Mesothelial cell of epicardium (in vitro differentiated cells): ENCODE data around the gene ARHGDIA. TPM values are rescaled to one million over a fixed set of nuclear protein-coding genes. Genes with fewer than 3 reads are reported as not detected.

ENCODE experiments used
- DNase-seq, 2 experiments: peaks; one replicate each; pipeline ENCODE4 v3.0.0; 2021; ENCODE audit warnings: low spot score in 2 of 2; ENCODE audit not compliant: unreplicated experiment in 2 of 2
- H3K27ac Mint-ChIP-seq: 2 replicates; pipeline ENCODE4 v1.8.0; 2021; ENCODE audit warnings: mixed read lengths
- H3K27me3 Mint-ChIP-seq: 2 replicates; pipeline ENCODE4 v1.8.0; 2021; ENCODE audit warnings: low read depth, mixed read lengths
- H3K36me3 Mint-ChIP-seq: 2 replicates; pipeline ENCODE4 v1.8.0; 2021; ENCODE audit warnings: mixed read lengths
- H3K4me1 Mint-ChIP-seq: 2 replicates; pipeline ENCODE4 v1.8.0; 2021; ENCODE audit warnings: mixed read lengths
- H3K4me3 Mint-ChIP-seq: 2 replicates; pipeline ENCODE4 v1.8.0; 2021; ENCODE audit warnings: mild to moderate bottlenecking, moderate library complexity, mixed read lengths
- H3K9me3 Mint-ChIP-seq: 2 replicates; pipeline ENCODE4 v1.8.0; 2021; ENCODE audit warnings: mixed read lengths
- CTCF ChIP-seq: fragments of 200-600 bp; sonication (generic); IDR thresholded peaks from one replicate; pipeline ENCODE4 v1.5.0; 2021; ENCODE audit warnings: antibody characterized with exemption; ENCODE audit not compliant: unreplicated experiment
- total RNA-seq: library from RNA; stranded (reverse); gene quantifications from 3 replicates; pipeline ENCODE4 v1.2.1, GENCODE V29; 2021

The ARHGDIA gene
- total RNA-seq, 1 donor from 2014 or later = 258 TPM

GRCh38 chr17:81823820-81824550, 47.2 kb downstream of the ARHGDIA start:
- no peak overlapping the region for H3K4me3 Mint-ChIP-seq
- peaks cover 2% of the 10 kb centered on the region for H3K36me3 Mint-ChIP-seq
- no peak for DNase-seq
- peaks cover 2% of the 10 kb centered on the region for H3K27me3 Mint-ChIP-seq
- TF ChIP-seq CTCF = no peak
- H3K9me3 Mint-ChIP-seq = no peaks in the 10 kb centered on the region
- no peak overlapping the region for H3K27ac Mint-ChIP-seq
- H3K4me1 Mint-ChIP-seq = no peaks in the 10 kb centered on the region

DNA sequence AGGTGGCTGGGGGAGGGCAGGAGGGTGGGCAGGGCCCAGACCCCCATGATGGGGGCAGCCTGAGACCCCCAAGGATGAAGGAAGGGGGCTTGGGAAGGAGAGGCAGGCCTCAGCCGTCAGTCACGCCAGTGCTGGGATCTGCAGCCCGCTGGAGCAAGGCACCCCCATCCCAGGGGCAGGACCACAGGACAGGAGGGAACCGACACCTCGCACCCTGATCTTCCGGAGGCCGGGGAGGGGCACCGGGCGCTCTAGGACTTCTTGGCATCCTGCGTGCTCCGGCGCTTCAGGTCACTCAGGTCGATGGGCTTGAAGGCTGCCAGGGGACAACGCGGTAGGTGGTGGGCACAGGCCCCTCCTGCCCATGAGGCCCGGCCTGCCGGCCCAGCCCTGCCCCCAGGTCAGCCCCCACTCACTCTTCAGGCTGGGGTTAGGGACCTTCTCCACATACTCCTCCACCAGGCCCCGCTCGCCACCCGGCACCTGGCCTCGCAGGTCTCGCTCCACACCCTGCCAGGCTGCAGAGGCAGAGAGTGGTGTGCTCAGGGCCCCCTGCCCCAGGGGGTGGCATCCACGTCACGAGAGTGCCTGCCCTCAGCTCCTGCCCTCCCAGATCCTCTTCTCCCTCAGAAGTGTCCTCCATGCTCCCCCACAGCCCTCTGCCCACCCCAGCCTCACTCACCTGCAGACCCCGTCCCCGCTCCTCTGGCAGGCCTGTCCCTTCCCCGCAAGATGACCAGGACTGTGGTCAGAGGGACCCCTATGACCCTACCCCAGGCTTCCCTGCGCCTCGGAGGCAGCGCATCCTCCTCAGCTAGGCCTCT, 47.9 kb downstream of the ARHGDIA start:
- Mint-ChIP-seq H3K4me3 (no peak overlapping the region), H3K27ac (no peak overlapping the region), H3K9me3 (no peaks in the 10 kb centered on the region), H3K27me3 (peaks cover 5% of the 10 kb centered on the region), H3K4me1 (no peaks in the 10 kb centered on the region), H3K36me3 (peaks cover 2% of the 10 kb centered on the region)
- DNase-seq = no peak
- TF ChIP-seq CTCF = no peak

DNA sequence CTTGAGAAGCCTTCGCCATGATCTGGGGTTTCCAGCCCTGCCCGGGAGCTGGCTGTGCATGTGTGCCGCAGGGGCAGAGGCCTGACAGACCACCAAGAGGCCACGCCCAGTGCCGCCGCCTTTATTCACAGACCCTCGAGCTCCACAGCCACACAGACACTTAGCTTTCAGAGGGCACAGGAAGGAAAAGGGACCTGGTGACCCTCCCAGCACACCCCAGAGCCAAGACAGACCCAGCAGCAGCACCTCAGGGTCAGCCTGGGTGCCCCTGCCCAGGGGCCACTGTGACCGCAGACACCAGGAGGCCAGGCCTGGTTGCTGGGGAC, 48.9 kb downstream of the ARHGDIA start:
- TF ChIP-seq CTCF = no peak
- no peak for DNase-seq
- peaks cover 14% of the 10 kb centered on the region for H3K27me3 Mint-ChIP-seq
- peaks cover 2% of the 10 kb centered on the region for H3K36me3 Mint-ChIP-seq
- H3K4me1 Mint-ChIP-seq = peaks cover 4% of the 10 kb centered on the region
- no peak overlapping the region for H3K4me3 Mint-ChIP-seq
- H3K9me3 Mint-ChIP-seq = no peaks in the 10 kb centered on the region
- no peak overlapping the region for H3K27ac Mint-ChIP-seq

DNA sequence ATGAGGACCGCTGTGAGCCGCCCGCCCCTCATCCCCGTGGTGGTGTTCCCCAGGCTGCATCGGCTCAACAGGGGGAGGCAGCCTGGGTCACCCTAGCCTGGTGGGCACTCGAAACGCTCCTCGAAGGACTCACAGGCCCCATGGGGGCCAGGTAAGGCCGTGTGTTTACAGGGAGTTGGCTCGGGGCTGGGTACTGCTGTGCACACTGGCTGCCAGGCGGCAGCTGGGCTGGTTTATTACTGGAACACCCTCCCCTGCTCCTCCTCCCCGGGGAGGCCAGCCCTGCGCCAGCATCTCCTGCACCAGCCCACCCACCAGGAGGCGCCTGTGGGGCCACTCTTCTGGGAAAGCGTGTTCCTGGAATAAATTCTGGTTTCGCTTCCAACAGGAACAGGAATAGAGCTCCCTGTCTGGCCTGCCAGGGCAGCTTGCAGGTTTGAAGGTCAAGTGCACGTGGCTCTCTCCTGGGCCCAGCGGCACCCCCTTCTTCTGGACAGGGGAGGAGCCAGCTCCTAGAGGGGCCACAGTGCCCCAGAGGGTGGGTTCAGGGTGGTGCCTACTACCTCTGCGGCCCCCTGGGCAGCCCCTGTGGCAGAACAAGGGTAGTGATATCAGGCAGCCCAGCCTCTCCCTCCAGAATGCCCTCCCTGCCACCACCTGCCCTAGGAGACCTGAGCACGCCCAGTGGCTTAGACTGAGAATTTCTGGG, 49.4 kb downstream of the ARHGDIA start:
- no peak for DNase-seq
- Mint-ChIP-seq H3K36me3 (peaks cover 2% of the 10 kb centered on the region), H3K9me3 (no peaks in the 10 kb centered on the region), H3K4me3 (no peak overlapping the region), H3K27ac (no peak overlapping the region), H3K4me1 (peaks cover 4% of the 10 kb centered on the region), H3K27me3 (peaks cover 16% of the 10 kb centered on the region)
- TF ChIP-seq CTCF = no peak

- Mint-ChIP-seq H3K36me3 (peaks cover 2% of the 10 kb centered on the region), H3K4me3 (no peak overlapping the region), H3K27ac (no peak overlapping the region), H3K27me3 (peaks cover 21% of the 10 kb centered on the region), H3K4me1 (peaks cover 6% of the 10 kb centered on the region), H3K9me3 (no peaks in the 10 kb centered on the region)
- no peak for DNase-seq
- TF ChIP-seq CTCF = no peak
These were observed 50.0 kb downstream of the ARHGDIA start for GRCh38 chr17:81821147-81821546.
